Endothelial cell (in vitro differentiated cells): ENCODE data around the gene CFAP251. TPM values are rescaled to one million over a fixed set of nuclear protein-coding genes. Genes with fewer than 3 reads are reported as not detected.
A peak's percentile ranks its signal among the peaks of the same experiment; 100 is the strongest.

ENCODE experiments used
- DNase-seq: peaks from one replicate; pipeline ENCODE4 v3.0.0; 2021; ENCODE audit warnings: low spot score
- H3K27ac Mint-ChIP-seq: one replicate; pipeline ENCODE4 v1.8.0; 2021; ENCODE audit warnings: mixed read lengths, inconsistent platforms; ENCODE audit not compliant: unreplicated experiment
- H3K27me3 Mint-ChIP-seq: one replicate; pipeline ENCODE4 v1.8.0; 2021; ENCODE audit warnings: mild to moderate bottlenecking, moderate library complexity, mixed read lengths, inconsistent platforms; ENCODE audit not compliant: unreplicated experiment
- H3K36me3 Mint-ChIP-seq: one replicate; pipeline ENCODE4 v1.8.0; 2021; ENCODE audit warnings: mild to moderate bottlenecking, low read depth, mixed read lengths, inconsistent platforms; ENCODE audit not compliant: unreplicated experiment
- H3K4me1 Mint-ChIP-seq: one replicate; pipeline ENCODE4 v1.8.0; 2021; ENCODE audit warnings: mild to moderate bottlenecking, mixed read lengths, inconsistent platforms; ENCODE audit not compliant: unreplicated experiment
- H3K4me3 Mint-ChIP-seq: one replicate; pipeline ENCODE4 v1.8.0; 2021; ENCODE audit warnings: mild to moderate bottlenecking, mixed read lengths, inconsistent platforms; ENCODE audit not compliant: unreplicated experiment
- H3K9me3 Mint-ChIP-seq: one replicate; pipeline ENCODE4 v1.8.0; 2021; ENCODE audit warnings: mixed read lengths, inconsistent platforms; ENCODE audit not compliant: unreplicated experiment
- total RNA-seq: library from RNA; stranded (reverse); fragmentation: NEBNext Ultra II Directional; extraction: Animal tissue kit (Norgen Biotek cat#: 25700); gene quantifications from one replicate; pipeline ENCODE4 v1.2.1, GENCODE V29; 2021; ENCODE audit not compliant: unreplicated experiment
- TF ChIP-seq, protein P1 (sequence below): fragments of 200-600 bp; sonication (generic); IDR thresholded peaks from one replicate; pipeline ENCODE4 v1.5.0; 2021; ENCODE audit warnings: antibody characterized with exemption; ENCODE audit not compliant: unreplicated experiment

Gene CFAP251
- total RNA-seq, 1 donor from 2014 or later, result 0.80 TPM

DNA sequence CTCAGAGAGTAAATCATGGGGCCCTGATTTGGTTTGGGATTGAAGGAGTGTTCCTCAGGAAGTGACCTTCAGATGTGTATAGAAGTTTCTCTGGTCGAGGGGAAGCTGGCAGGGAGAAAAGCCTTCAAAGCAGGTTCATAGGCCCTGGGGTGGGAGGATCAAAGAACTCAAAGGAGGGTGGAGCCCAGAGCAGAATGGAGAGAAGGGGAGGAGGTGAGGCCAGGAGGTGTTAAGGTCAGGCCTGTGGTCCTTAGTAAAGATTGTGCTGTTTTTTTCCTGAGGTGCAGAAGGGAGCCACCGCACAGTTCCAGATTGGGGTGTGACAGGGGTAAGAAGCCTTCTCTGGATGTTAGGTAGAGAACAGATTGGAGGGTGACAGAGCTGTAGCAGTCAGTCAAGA lies 9.7 kb upstream of the CFAP251 start:
- Mint-ChIP-seq H3K9me3 (no peaks in the 10 kb centered on the region), H3K4me3 (peak overlapping the region; percentile 73), H3K27me3 (peaks cover 2% of the 10 kb centered on the region), H3K36me3 (peaks cover 15% of the 10 kb centered on the region), H3K27ac (no peak overlapping the region), H3K4me1 (no peaks in the 10 kb centered on the region)
- TF ChIP-seq, protein P1, sequence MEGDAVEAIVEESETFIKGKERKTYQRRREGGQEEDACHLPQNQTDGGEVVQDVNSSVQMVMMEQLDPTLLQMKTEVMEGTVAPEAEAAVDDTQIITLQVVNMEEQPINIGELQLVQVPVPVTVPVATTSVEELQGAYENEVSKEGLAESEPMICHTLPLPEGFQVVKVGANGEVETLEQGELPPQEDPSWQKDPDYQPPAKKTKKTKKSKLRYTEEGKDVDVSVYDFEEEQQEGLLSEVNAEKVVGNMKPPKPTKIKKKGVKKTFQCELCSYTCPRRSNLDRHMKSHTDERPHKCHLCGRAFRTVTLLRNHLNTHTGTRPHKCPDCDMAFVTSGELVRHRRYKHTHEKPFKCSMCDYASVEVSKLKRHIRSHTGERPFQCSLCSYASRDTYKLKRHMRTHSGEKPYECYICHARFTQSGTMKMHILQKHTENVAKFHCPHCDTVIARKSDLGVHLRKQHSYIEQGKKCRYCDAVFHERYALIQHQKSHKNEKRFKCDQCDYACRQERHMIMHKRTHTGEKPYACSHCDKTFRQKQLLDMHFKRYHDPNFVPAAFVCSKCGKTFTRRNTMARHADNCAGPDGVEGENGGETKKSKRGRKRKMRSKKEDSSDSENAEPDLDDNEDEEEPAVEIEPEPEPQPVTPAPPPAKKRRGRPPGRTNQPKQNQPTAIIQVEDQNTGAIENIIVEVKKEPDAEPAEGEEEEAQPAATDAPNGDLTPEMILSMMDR, result no peak
- no peak for DNase-seq

DNA sequence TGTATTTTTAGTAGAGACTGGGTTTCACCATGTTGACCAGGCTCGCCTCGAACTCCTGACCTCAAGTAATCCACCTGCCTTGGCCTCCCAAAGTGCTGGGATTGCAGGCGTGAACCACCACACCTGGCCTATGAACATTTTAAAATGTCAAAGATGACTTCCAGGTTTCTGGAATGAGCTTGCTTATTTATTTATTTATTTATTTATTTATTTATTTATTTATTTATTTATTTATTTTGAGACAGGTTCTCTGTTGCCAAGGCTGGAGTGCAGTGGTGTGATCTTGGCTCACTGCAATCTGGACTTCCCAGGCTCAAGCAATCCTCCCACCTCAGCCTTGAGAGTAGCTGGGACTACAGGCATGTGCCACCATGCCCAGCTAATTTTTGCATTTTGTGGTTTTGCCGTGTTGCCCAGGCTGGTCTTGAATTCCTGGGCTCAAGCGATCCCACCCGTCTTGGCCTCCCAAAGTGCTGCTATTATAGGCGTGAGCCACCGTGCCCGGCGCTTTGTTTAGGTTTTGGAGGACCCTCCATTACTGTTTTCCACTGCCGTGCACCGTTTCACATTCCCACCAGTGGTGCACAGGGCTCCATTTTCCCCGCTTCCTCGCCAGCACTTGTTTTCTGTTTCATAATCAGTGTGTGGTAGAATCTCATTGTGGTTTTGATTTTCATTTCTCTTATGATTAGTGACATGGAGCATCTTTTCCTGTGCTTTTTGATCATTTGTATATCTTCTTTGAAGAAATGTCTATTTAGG lies 6.4 kb upstream of the CFAP251 start:
- H3K36me3 Mint-ChIP-seq, result peaks cover 11% of the 10 kb centered on the region
- no peaks in the 10 kb centered on the region for H3K9me3 Mint-ChIP-seq
- TF ChIP-seq, protein P1, result no peak
- peaks cover 4% of the 10 kb centered on the region for H3K27me3 Mint-ChIP-seq
- H3K4me3 Mint-ChIP-seq, result no peak overlapping the region
- no peak overlapping the region for H3K27ac Mint-ChIP-seq
- no peaks in the 10 kb centered on the region for H3K4me1 Mint-ChIP-seq
- no peak for DNase-seq

DNA sequence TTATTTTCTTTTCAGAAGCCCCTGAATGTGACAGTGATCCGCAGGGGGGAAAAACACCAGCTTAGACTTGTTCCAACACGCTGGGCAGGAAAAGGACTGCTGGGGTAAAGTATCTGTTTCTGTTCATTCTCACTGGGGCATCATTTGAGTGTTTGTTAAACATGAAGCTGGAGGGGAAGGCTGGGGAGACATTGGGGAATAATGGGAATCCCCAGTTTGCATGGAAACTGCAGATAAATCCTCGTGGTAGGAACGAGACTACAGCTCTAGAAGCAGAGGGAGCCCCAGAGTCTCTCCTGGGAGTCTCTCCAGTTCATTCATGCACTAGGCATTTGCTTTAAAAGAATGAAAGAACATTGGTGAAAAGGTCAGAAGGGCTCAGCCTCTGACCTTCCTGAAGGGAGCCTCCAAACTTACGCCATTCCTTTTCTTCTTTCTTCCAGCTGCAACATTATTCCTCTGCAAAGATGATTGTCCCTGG lies 2.5 kb upstream of the CFAP251 start:
- Mint-ChIP-seq H3K4me1 (no peaks in the 10 kb centered on the region), H3K36me3 (peaks cover 11% of the 10 kb centered on the region), H3K27me3 (peaks cover 2% of the 10 kb centered on the region), H3K27ac (no peak overlapping the region), H3K4me3 (no peak overlapping the region), H3K9me3 (no peaks in the 10 kb centered on the region)
- DNase-seq, result no peak
- TF ChIP-seq, protein P1, result no peak

DNA sequence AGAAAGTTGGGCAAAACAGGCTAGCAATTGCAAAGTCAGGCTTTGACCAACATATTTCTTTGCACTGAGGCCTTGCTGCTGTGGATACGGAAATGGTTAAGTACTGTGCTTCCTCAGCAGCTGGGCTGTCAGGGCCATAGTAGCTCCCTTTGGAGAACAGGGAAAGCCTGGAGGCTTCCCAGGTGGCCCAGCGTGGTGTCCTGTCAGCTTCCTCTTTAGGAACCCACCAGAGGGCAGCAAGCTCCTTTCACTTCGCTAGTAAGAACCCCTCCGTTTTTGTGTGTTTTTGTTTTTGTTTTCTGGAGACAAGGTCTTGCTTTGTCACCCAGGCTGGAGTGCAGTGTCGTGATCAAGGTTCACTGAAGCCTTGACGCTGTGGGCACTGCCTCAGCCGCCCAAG lies 1.7 kb upstream of the CFAP251 start:
- Mint-ChIP-seq H3K27ac (peak overlapping the region; percentile 38), H3K4me1 (peaks cover 3% of the 10 kb centered on the region), H3K27me3 (peaks cover 2% of the 10 kb centered on the region), H3K9me3 (no peaks in the 10 kb centered on the region), H3K4me3 (no peak overlapping the region), H3K36me3 (peaks cover 11% of the 10 kb centered on the region)
- TF ChIP-seq, protein P1, result no peak
- DNase-seq, result peak; percentile 35

DNA sequence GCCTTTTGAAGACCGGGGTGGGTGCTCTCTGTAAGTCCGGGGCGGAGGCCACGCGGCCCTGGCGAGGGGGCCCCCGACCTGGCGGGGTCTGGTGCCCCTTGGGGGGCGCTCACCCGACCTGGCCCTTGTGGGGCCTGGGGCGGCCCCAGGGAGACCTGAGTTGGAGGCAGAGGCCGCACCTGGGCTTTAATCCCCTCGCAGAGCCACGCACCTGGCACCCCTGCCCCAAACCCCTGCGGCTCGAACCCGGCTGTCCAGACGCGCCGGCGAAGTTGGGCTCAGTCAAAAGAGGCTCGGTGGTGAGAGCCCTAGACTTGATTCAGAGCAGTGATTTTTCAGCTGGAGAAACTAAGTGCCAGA lies 267 bp downstream of the CFAP251 start:
- peaks cover 11% of the 10 kb centered on the region for H3K36me3 Mint-ChIP-seq
- peaks cover 2% of the 10 kb centered on the region for H3K27me3 Mint-ChIP-seq
- H3K9me3 Mint-ChIP-seq, result no peaks in the 10 kb centered on the region
- no peak for DNase-seq
- H3K4me3 Mint-ChIP-seq, result no peak overlapping the region
- no peak overlapping the region for H3K27ac Mint-ChIP-seq
- H3K4me1 Mint-ChIP-seq, result peaks cover 3% of the 10 kb centered on the region
- TF ChIP-seq, protein P1, result no peak
